GM18517 (cell line): Measurements from ENCODE around the gene ODAD4.

Source experiments
- ATAC-seq: cut with Tn5 transposase; IDR thresholded peaks from one replicate; pipeline ENCODE4 v1.9.1; 2021; ENCODE audit warnings: mild to moderate bottlenecking, moderate library complexity; ENCODE audit not compliant: unreplicated experiment

The ODAD4 gene

GRCh38 chr17:41968676-41969075 lies 38.3 kb downstream of the ODAD4 start:
- ATAC-seq, result no peak

- ATAC-seq, result no peak
Measured at GRCh38 chr17:41970901-41971331, 40.5 kb downstream of the ODAD4 start.

GRCh38 chr17:41971721-41972523 lies 41.5 kb downstream of the ODAD4 start:
- no peak for ATAC-seq

GRCh38 chr17:41972571-41973407 lies 42.4 kb downstream of the ODAD4 start:
- no peak for ATAC-seq

- ATAC-seq, result no peak
Measured at GRCh38 chr17:41973408-41973811, 43.0 kb downstream of the ODAD4 start.

- no peak for ATAC-seq
Measured at GRCh38 chr17:41974031-41974430, 43.6 kb downstream of the ODAD4 start.

GRCh38 chr17:41974658-41975057 lies 44.2 kb downstream of the ODAD4 start:
- no peak for ATAC-seq

GRCh38 chr17:41975099-41976083 lies 45.0 kb downstream of the ODAD4 start:
- no peak for ATAC-seq

GRCh38 chr17:41976142-41976768 lies 45.8 kb downstream of the ODAD4 start:
- no peak for ATAC-seq

- ATAC-seq, result no peak
Measured at GRCh38 chr17:41977991-41978390, 47.6 kb downstream of the ODAD4 start.

GRCh38 chr17:41982026-41982760 lies 51.8 kb downstream of the ODAD4 start:
- ATAC-seq, result no peak

GRCh38 chr17:41984454-41984853 lies 54.0 kb downstream of the ODAD4 start:
- no peak for ATAC-seq

- ATAC-seq, result no peak
Measured at GRCh38 chr17:41985919-41986318, 55.5 kb downstream of the ODAD4 start.

GRCh38 chr17:41986634-41987033 lies 56.2 kb downstream of the ODAD4 start:
- no peak for ATAC-seq

GRCh38 chr17:41987642-41988041 lies 57.2 kb downstream of the ODAD4 start:
- no peak for ATAC-seq

GRCh38 chr17:41988418-41988817 lies 58.0 kb downstream of the ODAD4 start:
- no peak for ATAC-seq

GRCh38 chr17:41989702-41990419 lies 59.4 kb downstream of the ODAD4 start:
- ATAC-seq, result no peak

GRCh38 chr17:41992576-41992975 lies 62.2 kb downstream of the ODAD4 start:
- no peak for ATAC-seq

GRCh38 chr17:41996855-41997164 lies 66.4 kb downstream of the ODAD4 start:
- ATAC-seq, result no peak
